Peyer's patch (tissue), 4 donors: ENCODE measurements around the gene STIL. TPM values are rescaled to one million over a fixed set of nuclear protein-coding genes. Genes with fewer than 3 reads are reported as not detected.

Experiments
- DNase-seq, 3 donors: peaks; one replicate each; pipeline ENCODE4 v3.0.0-alpha.2; 2017 to 2019
- H3K27ac ChIP-seq, 4 donors: fragments of 200-600 bp; sonication (generic); one replicate each; pipeline ENCODE4 v1.5.1; 2016 to 2019
- H3K27me3 ChIP-seq, 2 donors: fragments of 200-600 bp; sonication (generic); one replicate each; pipeline ENCODE4 v1.5.1; 2019
- H3K36me3 ChIP-seq, 3 donors: fragments of 200-600 bp; sonication (generic); one replicate each; pipeline ENCODE4 v1.5.1; 2016 to 2019
- H3K4me1 ChIP-seq, 4 donors: fragments of 200-600 bp; sonication (generic); one replicate each; pipeline ENCODE4 v1.5.1; 2016 to 2019
- H3K4me3 ChIP-seq, 4 donors: fragments of 200-600 bp; sonication (generic); 1 replicate in 3 of 4; 2 replicates in 1 of 4; pipeline ENCODE4 v1.5.1; 2016 to 2019; ENCODE audit warnings: mild to moderate bottlenecking in 1 of 4
- H3K9me3 ChIP-seq, 4 donors: fragments of 200-600 bp; sonication (generic); one replicate each; pipeline ENCODE4 v1.5.1; 2016 to 2019; ENCODE audit warnings: mild to moderate bottlenecking in 1 of 4
- POLR2A ChIP-seq, 2 donors: fragments of 450-650 bp; IDR thresholded peaks; one replicate each; pipeline ENCODE4 v1.5.1; 2017; ENCODE audit warnings: antibody characterized with exemption in 2 of 2, mild to moderate bottlenecking in 2 of 2, moderate library complexity in 2 of 2
- total RNA-seq, 4 donors: library from RNA; depleted of rRNA; stranded (reverse); fragments of >200 nt; gene quantifications; one replicate each; pipeline ENCODE4 v1.1.0, GENCODE V29; 2016
- TF ChIP-seq, protein P1 (sequence below), 6 experiments: fragments of 450-650 bp in 4 of 6; fragments of 200-600 bp in 2 of 6; sonication (generic) in 1 of 6; IDR thresholded peaks; one replicate each; pipeline ENCODE4 v1.5.1; 2017 to 2019; ENCODE audit warnings: antibody characterized with exemption in 6 of 6, mild to moderate bottlenecking in 3 of 6, moderate library complexity in 1 of 6

Gene STIL
- 10 to 100 TPM in 1 of 4 donors, 1 to 10 TPM in 3; 4.5 to 14.0 (median 6.7) TPM for total RNA-seq

DNA sequence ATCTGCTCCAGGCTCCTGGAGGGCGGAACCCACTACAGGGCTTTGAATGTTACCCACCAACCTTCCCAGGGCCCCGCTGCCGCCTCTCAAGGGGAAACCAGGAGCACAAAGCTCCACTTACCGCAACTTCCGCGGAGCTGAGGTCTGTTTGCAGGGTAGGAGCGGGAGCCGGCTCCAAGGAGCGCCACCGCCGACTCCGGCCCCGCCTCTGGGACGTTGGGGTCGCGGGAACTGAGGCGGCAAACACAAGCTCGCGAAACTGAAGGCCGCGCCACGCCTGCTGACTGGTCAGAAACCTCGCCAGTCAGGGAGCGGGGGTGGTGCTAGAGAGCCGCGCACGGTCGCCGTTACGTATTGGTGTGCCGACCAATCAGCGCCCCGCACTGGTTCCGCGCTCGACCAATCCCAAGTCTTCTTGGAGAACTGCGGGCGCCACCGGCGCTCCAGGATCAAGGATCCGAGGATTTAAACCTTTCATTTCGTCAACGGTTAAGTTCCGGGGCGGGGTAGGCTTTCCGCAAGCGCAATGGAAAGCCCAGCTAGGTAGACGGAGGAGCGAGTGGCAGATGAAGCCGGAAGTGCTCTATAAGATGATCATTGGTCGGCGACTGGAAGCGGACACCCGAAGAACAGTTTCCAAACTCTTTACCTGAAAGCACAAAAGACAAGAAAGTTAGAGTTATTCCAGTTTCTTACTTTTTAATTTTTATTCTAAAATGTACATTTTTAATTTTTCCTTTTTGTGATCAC lies at the start of gene STIL:
TSS of gene STIL (minus strand) at position 233 of the 750 bp plus-strand sequence. CDS start 3,828 bp downstream, outside the sequence.
- Histone ChIP-seq H3K27ac (peak within 1 kb of the TSS; percentile 60 to 84 (median 72)), H3K27me3 (no peaks in the 10 kb centered on the region), H3K4me1 (peaks cover 0 to 11% (median 0%) of the 10 kb centered on the region in 4 donors), H3K9me3 (no peaks in the 10 kb centered on the region), H3K36me3 (no peaks in the 10 kb centered on the region), H3K4me3 (peak within 1 kb of the TSS; percentile 57 to 76 (median 67))
- peak; percentile 98 to 99 (median 99) for DNase-seq
- TF ChIP-seq POLR2A (IDR thresholded peaks at IDR 0.05), result peak; percentile 77 to 92
- TF ChIP-seq, protein P1, sequence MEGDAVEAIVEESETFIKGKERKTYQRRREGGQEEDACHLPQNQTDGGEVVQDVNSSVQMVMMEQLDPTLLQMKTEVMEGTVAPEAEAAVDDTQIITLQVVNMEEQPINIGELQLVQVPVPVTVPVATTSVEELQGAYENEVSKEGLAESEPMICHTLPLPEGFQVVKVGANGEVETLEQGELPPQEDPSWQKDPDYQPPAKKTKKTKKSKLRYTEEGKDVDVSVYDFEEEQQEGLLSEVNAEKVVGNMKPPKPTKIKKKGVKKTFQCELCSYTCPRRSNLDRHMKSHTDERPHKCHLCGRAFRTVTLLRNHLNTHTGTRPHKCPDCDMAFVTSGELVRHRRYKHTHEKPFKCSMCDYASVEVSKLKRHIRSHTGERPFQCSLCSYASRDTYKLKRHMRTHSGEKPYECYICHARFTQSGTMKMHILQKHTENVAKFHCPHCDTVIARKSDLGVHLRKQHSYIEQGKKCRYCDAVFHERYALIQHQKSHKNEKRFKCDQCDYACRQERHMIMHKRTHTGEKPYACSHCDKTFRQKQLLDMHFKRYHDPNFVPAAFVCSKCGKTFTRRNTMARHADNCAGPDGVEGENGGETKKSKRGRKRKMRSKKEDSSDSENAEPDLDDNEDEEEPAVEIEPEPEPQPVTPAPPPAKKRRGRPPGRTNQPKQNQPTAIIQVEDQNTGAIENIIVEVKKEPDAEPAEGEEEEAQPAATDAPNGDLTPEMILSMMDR (IDR thresholded peaks at IDR 0.05), result peak in 2 of 6 experiments; percentile 5 to 12

DNA sequence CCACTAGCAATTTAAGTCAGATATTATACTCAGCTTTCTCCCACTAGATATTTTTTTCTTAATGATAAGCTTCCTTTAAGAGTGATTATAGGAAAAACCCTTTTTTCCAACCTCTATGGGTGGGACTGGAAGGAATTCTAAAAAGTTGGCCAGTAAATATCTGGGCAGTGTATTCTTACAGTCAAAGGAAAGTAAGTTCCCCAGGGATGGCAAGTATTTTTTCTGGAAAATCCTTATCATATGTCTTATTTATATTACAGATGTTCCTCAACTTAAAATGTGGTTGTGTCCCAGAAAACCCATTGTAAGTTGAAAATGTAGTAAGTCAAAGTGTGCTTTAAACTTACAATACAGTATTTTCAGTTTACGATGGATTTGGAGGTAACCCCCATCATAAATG lies 48.9 kb upstream of the STIL start:
- Histone ChIP-seq H3K4me3 (no peak overlapping the region), H3K27ac (no peak overlapping the region), H3K9me3 (no peaks in the 10 kb centered on the region), H3K4me1 (no peaks in the 10 kb centered on the region), H3K27me3 (no peaks in the 10 kb centered on the region), H3K36me3 (no peaks in the 10 kb centered on the region)
- no peak for DNase-seq
- TF ChIP-seq, protein P1 (IDR thresholded peaks at IDR 0.05), result no peak
- TF ChIP-seq POLR2A (IDR thresholded peaks at IDR 0.05), result no peak

DNA sequence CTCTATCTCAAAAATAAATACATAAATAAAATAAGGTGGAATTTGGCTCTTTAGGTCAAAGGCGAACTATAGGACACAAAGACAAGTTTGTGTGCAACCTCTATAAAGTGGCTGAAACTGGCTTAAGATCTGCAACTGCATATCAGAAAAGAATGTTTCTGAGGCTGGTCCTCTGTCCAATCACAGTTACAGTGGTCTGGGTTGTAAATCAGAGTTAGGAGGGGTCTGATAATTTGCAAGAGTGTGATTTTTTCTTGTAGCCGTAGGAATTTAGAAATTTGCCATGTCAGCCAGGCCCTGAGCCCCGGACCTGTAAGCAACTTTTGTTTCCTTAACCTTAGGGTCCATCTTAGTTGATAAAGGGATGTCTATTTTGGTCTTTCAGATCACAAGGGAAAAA lies 47.4 kb upstream of the STIL start:
- peaks cover 0 to 4% (median 0%) of the 10 kb centered on the region in 4 donors for H3K4me1 ChIP-seq
- H3K4me3 ChIP-seq, result no peak overlapping the region
- H3K36me3 ChIP-seq, result no peaks in the 10 kb centered on the region
- H3K27ac ChIP-seq, result no peak overlapping the region
- H3K9me3 ChIP-seq, result no peaks in the 10 kb centered on the region
- no peak for DNase-seq
- H3K27me3 ChIP-seq, result no peaks in the 10 kb centered on the region
- TF ChIP-seq POLR2A (IDR thresholded peaks at IDR 0.05), result no peak
- TF ChIP-seq, protein P1 (IDR thresholded peaks at IDR 0.05), result no peak

DNA sequence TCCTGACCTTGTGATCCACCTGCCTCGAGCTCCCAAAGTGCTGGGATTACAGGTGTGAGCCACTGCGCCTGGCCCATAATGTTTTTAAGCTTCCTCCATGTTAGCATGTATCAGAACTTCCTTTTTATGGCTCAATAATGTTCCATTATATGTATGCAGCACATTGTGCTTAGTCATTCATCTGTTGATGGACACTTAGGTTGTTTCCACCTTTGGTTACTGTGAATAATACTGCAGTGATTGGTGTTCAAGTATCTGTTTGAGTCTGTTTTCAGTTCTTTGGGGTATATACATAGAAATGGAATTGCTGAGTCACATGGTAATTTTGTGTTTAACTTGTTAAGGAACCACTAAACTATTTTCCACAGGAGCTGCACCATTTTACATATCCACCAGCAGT lies 37.4 kb upstream of the STIL start:
- Histone ChIP-seq H3K9me3 (no peaks in the 10 kb centered on the region), H3K36me3 (no peaks in the 10 kb centered on the region), H3K27me3 (no peaks in the 10 kb centered on the region), H3K27ac (no peak overlapping the region), H3K4me3 (no peak overlapping the region), H3K4me1 (no peaks in the 10 kb centered on the region)
- TF ChIP-seq, protein P1 (IDR thresholded peaks at IDR 0.05), result no peak
- DNase-seq, result no peak

DNA sequence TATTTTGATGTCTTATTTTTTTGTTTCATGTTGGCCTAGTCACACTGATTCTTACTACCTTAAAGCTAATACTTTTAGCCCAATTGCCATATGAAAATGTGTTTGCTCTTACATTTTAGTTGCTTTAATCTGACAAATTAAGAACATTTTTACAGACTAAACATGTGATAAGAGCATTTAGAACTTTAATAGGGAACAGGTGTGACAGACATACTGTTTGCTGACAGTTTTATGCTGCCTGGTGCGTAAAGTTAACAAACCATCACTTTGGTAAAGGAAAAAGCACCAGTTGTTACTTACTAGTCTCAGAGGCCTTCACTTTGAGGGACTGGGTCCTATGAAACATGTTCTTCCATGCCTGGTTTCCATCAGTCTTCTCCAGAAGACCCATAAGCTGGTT lies 34.3 kb upstream of the STIL start:
- Histone ChIP-seq H3K9me3 (no peaks in the 10 kb centered on the region), H3K27ac (no peak overlapping the region), H3K27me3 (no peaks in the 10 kb centered on the region), H3K4me3 (no peak overlapping the region), H3K36me3 (no peaks in the 10 kb centered on the region), H3K4me1 (no peaks in the 10 kb centered on the region)
- TF ChIP-seq, protein P1 (IDR thresholded peaks at IDR 0.05), result no peak
- no peak for TF ChIP-seq POLR2A (IDR thresholded peaks at IDR 0.05)
- no peak for DNase-seq
